IMR-90 (cell line): ENCODE data around the gene KIRREL2. TPM values are rescaled to one million over a fixed set of nuclear protein-coding genes. Genes with fewer than 3 reads are reported as not detected.

Source experiments
- ATAC-seq: fragments of 200-7000 bp; cut with Tn5 transposase; 2 replicates; pipeline ENCODE4 v1.9.1; 2020; ENCODE audit warnings: low read depth, mild to moderate bottlenecking, moderate library complexity
- BruUV-seq: library from RNA; stranded (reverse); fragments of 400-500 nt; replicated peaks from 2 replicates; lab custom pipeline; 2021; lab: Mats Ljungman, UMichigan
- CTCF ChIA-PET: fragments of 300-600 bp; formaldehyde crosslinking; extraction: SDS; loops from one replicate; lab custom pipeline; 2021; ENCODE audit warnings: antibody characterized with exemption; lab: Yijun Ruan, JAX
- POLR2A ChIA-PET: fragments of 300-600 bp; sonication (Branson Sonifier 250); formaldehyde crosslinking; loops from one replicate; lab custom pipeline; 2022; ENCODE audit warnings: antibody characterized with exemption; ENCODE audit not compliant: unreplicated experiment; lab: Charles Lee
- DNase-seq: peaks from one replicate; pipeline ENCODE4 v3.0.0; 2013
- H2AFZ ChIP-seq: replicated peaks from 2 replicates; pipeline ENCODE3; 2013; ENCODE audit warnings: low read length, mild to moderate bottlenecking; ENCODE audit not compliant: poor library complexity
- H2AK5ac ChIP-seq: 2 replicates; pipeline ENCODE4 v1.6.1; 2013; ENCODE audit warnings: low read depth, low read length, inconsistent platforms
- H2AK9ac ChIP-seq: replicated peaks from 2 replicates; pipeline ENCODE3; 2013; ENCODE audit warnings: mild to moderate bottlenecking, low read depth, low read length, moderate library complexity; ENCODE audit not compliant: poor library complexity
- H2BK120ac ChIP-seq: 2 replicates; pipeline ENCODE4 v1.6.1; 2013; ENCODE audit warnings: low read depth, low read length, inconsistent platforms
- H2BK15ac ChIP-seq: 3 replicates; pipeline ENCODE4 v1.6.1; 2013; ENCODE audit warnings: low read depth, low read length, inconsistent platforms
- H2BK20ac ChIP-seq: 2 replicates; pipeline ENCODE4 v1.6.1; 2013; ENCODE audit warnings: low read depth, mild to moderate bottlenecking, inconsistent platforms, low read length, moderate library complexity
- H2BK5ac ChIP-seq: 2 replicates; pipeline ENCODE4 v1.6.1; 2013; ENCODE audit warnings: mild to moderate bottlenecking, low read depth, low read length, inconsistent platforms; ENCODE audit not compliant: poor library complexity, severe bottlenecking
- H3K14ac ChIP-seq: replicated peaks from 2 replicates; pipeline ENCODE4 v1.6.1; 2013; ENCODE audit warnings: low read depth, low read length, inconsistent platforms
- H3K18ac ChIP-seq: 2 replicates; pipeline ENCODE4 v1.6.1; 2013; ENCODE audit warnings: low read depth, low read length, control low read depth
- H3K23ac ChIP-seq: 2 replicates; pipeline ENCODE4 v1.6.1; 2013; ENCODE audit warnings: low read depth, low read length, inconsistent platforms
- H3K27ac ChIP-seq: 2 replicates; pipeline ENCODE4 v1.5.1; 2013; ENCODE audit warnings: mild to moderate bottlenecking, control low read depth, low read length; ENCODE audit not compliant: insufficient read depth
- H3K27me3 ChIP-seq: 2 replicates; pipeline ENCODE4 v1.6.1; 2013; ENCODE audit warnings: low read length; ENCODE audit not compliant: control insufficient read depth, insufficient read depth
- H3K36me3 ChIP-seq: 2 replicates; pipeline ENCODE4 v1.6.1; 2013; ENCODE audit warnings: low read length, mixed read lengths; ENCODE audit not compliant: control insufficient read depth, insufficient read depth
- H3K4ac ChIP-seq: 2 replicates; pipeline ENCODE4 v1.6.1; 2013; ENCODE audit warnings: low read depth, low read length, inconsistent platforms
- H3K4me1 ChIP-seq: 2 replicates; pipeline ENCODE4 v1.6.1; 2013; ENCODE audit warnings: low read length, mixed read lengths; ENCODE audit not compliant: control insufficient read depth, insufficient read depth
- H3K4me2 ChIP-seq: 2 replicates; pipeline ENCODE4 v1.6.1; 2013; ENCODE audit warnings: low read depth, mild to moderate bottlenecking, control low read depth, low read length, moderate library complexity
- H3K4me3 ChIP-seq: 2 replicates; pipeline ENCODE4 v1.5.1; 2013; ENCODE audit warnings: low read depth, mild to moderate bottlenecking, control low read depth, low read length, moderate library complexity; ENCODE audit not compliant: insufficient read depth
- H3K56ac ChIP-seq: 2 replicates; pipeline ENCODE4 v1.6.1; 2013; ENCODE audit warnings: low read length, inconsistent platforms; ENCODE audit not compliant: insufficient read depth; ENCODE audit errors: extremely low read depth
- H3K79me1 ChIP-seq, 2 experiments: 2 replicates each; pipeline ENCODE4 v1.6.1; 2013; ENCODE audit warnings: low read length in 2 of 2, inconsistent platforms in 1 of 2, low read depth in 1 of 2
- H3K9ac ChIP-seq: 2 replicates; pipeline ENCODE4 v1.6.1; 2013; ENCODE audit warnings: low read depth, low read length, control low read depth
- H3K9me1 ChIP-seq: 2 replicates; pipeline ENCODE4 v1.6.1; 2013; ENCODE audit warnings: low read length, inconsistent platforms; ENCODE audit not compliant: insufficient read depth
- H3K9me3 ChIP-seq: 2 replicates; pipeline ENCODE4 v1.6.1; 2013; ENCODE audit warnings: low read length; ENCODE audit not compliant: control insufficient read depth, insufficient read depth
- H4K20me1 ChIP-seq: 2 replicates; pipeline ENCODE4 v1.6.1; 2013; ENCODE audit warnings: low read length, inconsistent platforms; ENCODE audit not compliant: insufficient read depth
- H4K5ac ChIP-seq: 2 replicates; pipeline ENCODE4 v1.6.1; 2013; ENCODE audit warnings: mild to moderate bottlenecking, low read depth, low read length, control low read depth
- H4K8ac ChIP-seq, 2 experiments: 2 replicates each; pipeline ENCODE4 v1.6.1; 2013; ENCODE audit warnings: low read depth in 2 of 2, low read length in 2 of 2, control low read depth in 1 of 2, inconsistent platforms in 1 of 2
- H4K91ac ChIP-seq: 2 replicates; pipeline ENCODE4 v1.6.1; 2013; ENCODE audit warnings: low read depth, low read length, inconsistent platforms; ENCODE audit not compliant: insufficient read depth
- CEBPB ChIP-seq: IDR thresholded peaks from 2 replicates; pipeline ENCODE4 v1.6.1; 2012; ENCODE audit warnings: low read depth, low read length, improper control_type of control experiment
- CTCF ChIP-seq: conservative IDR thresholded peaks from 2 replicates; pipeline ENCODE4 v1.5.1; 2012; ENCODE audit warnings: mild to moderate bottlenecking, low read depth, low read length, improper control_type of control experiment
- NFE2L2 ChIP-seq: fragments of 150-350 bp; IDR thresholded peaks from 2 replicates; pipeline ENCODE4 v1.6.1; 2016; ENCODE audit warnings: low read depth, mild to moderate bottlenecking, low read length
- RAD21 ChIP-seq: IDR thresholded peaks from 2 replicates; pipeline ENCODE4 v1.6.1; 2012; ENCODE audit warnings: low read length, improper control_type of control experiment
- RFX5 ChIP-seq: IDR thresholded peaks from 2 replicates; pipeline ENCODE4 v1.8.0; 2012; ENCODE audit warnings: low read depth, mild to moderate bottlenecking, low read length, moderate library complexity
- WGBS, 2 experiments: methylation state at CpG; one replicate each; pipeline versions ENCODE4 v1.1.5 to v1.1.7; 2013; ENCODE audit warnings: missing lambda C conversion rate in 2 of 2; ENCODE audit not compliant: insufficient read length in 1 of 2; ENCODE audit errors: extremely low coverage in 2 of 2; 5-methylcytosine and 5-hydroxymethylcytosine counted together
- dilution Hi-C: fragments of 300-500 bp; cut with HindIII; formaldehyde crosslinking; loops from one replicate; pipeline ENCODE4 v1.14.3; 2018; ENCODE audit warnings: low sequenced_read_pairs; ENCODE audit not compliant: unreplicated experiment
- in situ Hi-C: fragments of 300-500 bp; cut with MboI; formaldehyde crosslinking; loops from 3 replicates; pipeline ENCODE4 v1.14.3; 2019; ENCODE audit warnings: low sequenced_read_pairs, inconsistent platforms, mixed read lengths
- intact Hi-C: fragments of 100-400 bp; cut with micrococcal nuclease; formaldehyde crosslinking; loops from 2 replicates; pipeline ENCODE4 v1.10.0; 2022
- polyA plus RNA-seq, 3 experiments: library from polyadenylated mRNA; depleted of rRNA; stranded (reverse); fragments of >200 nt; gene quantifications; 2 replicates each; pipeline ENCODE4 v1.2.3, GENCODE V29; 2012; ENCODE audit warnings: low replicate concordance in 1 of 3
- total RNA-seq: library from RNA; depleted of rRNA; stranded (reverse); fragments of >200 nt; gene quantifications from 2 replicates; pipeline ENCODE4 v1.2.3, GENCODE V29; 2012
- TF ChIP-seq, protein P1 (sequence below): fragments of 150-350 bp; IDR thresholded peaks from 2 replicates; pipeline ENCODE4 v1.6.1; 2016; ENCODE audit warnings: low read depth, mild to moderate bottlenecking, low read length, moderate library complexity, borderline replicate concordance

KIRREL2 gene
- total and polyA plus RNA-seq, 2 of the 4 experiments (the other 2 are of a cell fraction), result not detected

GRCh38 chr19:35845215-35846037 is 11.3 kb upstream of the KIRREL2 start:
- Histone ChIP-seq H2BK5ac (no peak overlapping the region), H3K4me1 (peaks cover 4% of the 10 kb centered on the region; the same call in 1 of the 2 replicates), H2AK9ac (no peak overlapping the region), H3K4me2 (peak overlapping the region; percentile 83), H3K9me3 (peaks cover 7% of the 10 kb centered on the region; the same call in 1 of the 2 replicates), H4K20me1 (no peaks in the 10 kb centered on the region), H3K9ac (no peak overlapping the region), H2BK20ac (no peak overlapping the region), H3K4ac (no peak overlapping the region), H4K5ac (no peak overlapping the region), H2BK15ac (no peak overlapping the region), H3K9me1 (no peaks in the 10 kb centered on the region), H3K36me3 (no peaks in the 10 kb centered on the region), H3K18ac (no peak overlapping the region), H3K27ac (no peak overlapping the region), H2BK120ac (no peak overlapping the region), H3K27me3 (peaks cover 58% of the 10 kb centered on the region), H3K23ac (no peak overlapping the region), H4K91ac (no peak overlapping the region), H3K14ac (no peak overlapping the region), H3K4me3 (0 out of 2 replicates have a peak overlapping the region, but pooled peaks have one; percentile 18), H3K79me1 (no peaks in the 10 kb centered on the region), H4K8ac (no peak overlapping the region), H3K56ac (no peak overlapping the region), H2AK5ac (no peak overlapping the region), H2AFZ (peak overlapping the region; percentile 70)
- CTCF ChIA-PET, result no interaction called here
- POLR2A ChIA-PET, result no interaction called here
- no peak for DNase-seq
- ATAC-seq, result peak; percentile 71
- no TSS peak for BruUV-seq
- TF ChIP-seq RAD21, result no peak
- no peak for TF ChIP-seq CTCF
- no peak for TF ChIP-seq RFX5
- peak; percentile 67 for TF ChIP-seq CEBPB
- TF ChIP-seq, protein P1, sequence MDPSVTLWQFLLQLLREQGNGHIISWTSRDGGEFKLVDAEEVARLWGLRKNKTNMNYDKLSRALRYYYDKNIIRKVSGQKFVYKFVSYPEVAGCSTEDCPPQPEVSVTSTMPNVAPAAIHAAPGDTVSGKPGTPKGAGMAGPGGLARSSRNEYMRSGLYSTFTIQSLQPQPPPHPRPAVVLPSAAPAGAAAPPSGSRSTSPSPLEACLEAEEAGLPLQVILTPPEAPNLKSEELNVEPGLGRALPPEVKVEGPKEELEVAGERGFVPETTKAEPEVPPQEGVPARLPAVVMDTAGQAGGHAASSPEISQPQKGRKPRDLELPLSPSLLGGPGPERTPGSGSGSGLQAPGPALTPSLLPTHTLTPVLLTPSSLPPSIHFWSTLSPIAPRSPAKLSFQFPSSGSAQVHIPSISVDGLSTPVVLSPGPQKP, result no peak
- no peak for TF ChIP-seq NFE2L2
- intact Hi-C loops, result no loop called here
- 12% methylated on average over 17 of the region's 63 CpGs; no CpG with 5 or more reads in 1 of the 2 experiments for WGBS, 2 experiments
- dilution Hi-C loops, result no loop called here
- in situ Hi-C loops, result no loop called here
